B cell (primary cell): Measurements from ENCODE around the gene TCEAL3. TPM values are rescaled to one million over a fixed set of nuclear protein-coding genes. Genes with fewer than 3 reads are reported as not detected.

Source experiments
- ATAC-seq: fragments of 200-7000 bp; cut with Tn5 transposase; one replicate; pipeline ENCODE4 v1.10.0; 2021; ENCODE audit warnings: low read depth, mild to moderate bottlenecking, moderate number of reproducible peaks, moderate library complexity
- CTCF ChIA-PET: fragments of 350-600 bp; sonication (Branson Sonifier 250); formaldehyde crosslinking; loops from one replicate; lab custom pipeline; 2021; ENCODE audit warnings: antibody characterized with exemption, inconsistent platforms; lab: Charles Lee
- POLR2A ChIA-PET: fragments of 350-600 bp; sonication (Branson Sonifier 250); formaldehyde crosslinking; loops from one replicate; lab custom pipeline; 2021; ENCODE audit warnings: antibody characterized with exemption; lab: Charles Lee
- DNase-seq: peaks from one replicate; pipeline ENCODE4 v3.0.0; 2013
- H2AFZ ChIP-seq: 2 replicates; pipeline ENCODE4 v1.6.1; 2012; ENCODE audit warnings: mild to moderate bottlenecking, low read depth, low read length; ENCODE audit not compliant: insufficient read depth, poor library complexity, severe bottlenecking
- H3K27ac ChIP-seq, 2 donors: 1 replicate in 1 of 2; 2 replicates in 1 of 2; pipeline ENCODE4 v1.5.1; 2012 to 2013; ENCODE audit warnings: low read length in 2 of 2, mild to moderate bottlenecking in 2 of 2, moderate library complexity in 1 of 2
- H3K27me3 ChIP-seq, 4 experiments: fragments of 200-600 bp in 1 of 4; sonication (generic) in 1 of 4; replicated peaks in 1 of 4; 1 replicate in 2 of 4; 2 replicates in 2 of 4; pipeline versions ENCODE4 v1.6.1 to v1.7.0; 2013 to 2016; ENCODE audit warnings: low read length in 3 of 4, mild to moderate bottlenecking in 2 of 4, mixed read lengths in 1 of 4, moderate library complexity in 1 of 4; ENCODE audit not compliant: insufficient read depth in 4 of 4, control insufficient read depth in 3 of 4; ENCODE audit errors: control extremely low read depth in 1 of 4
- H3K36me3 ChIP-seq, 2 experiments: replicated peaks in 1 of 2; 1 replicate in 1 of 2; 2 replicates in 1 of 2; pipeline versions ENCODE4 v1.6.1 to v1.7.1; 2013; ENCODE audit warnings: low read length in 1 of 2; ENCODE audit not compliant: insufficient read depth in 2 of 2, control insufficient read depth in 1 of 2; ENCODE audit errors: control extremely low read depth in 1 of 2, extremely low read depth in 1 of 2
- H3K4me1 ChIP-seq, 2 donors: fragments of 200-600 bp in 1 of 2; sonication (generic) in 1 of 2; 1 replicate in 1 of 2; 2 replicates in 1 of 2; pipeline versions ENCODE4 v1.5.1 to v1.6.1; 2013 to 2017; ENCODE audit warnings: low read length in 2 of 2; ENCODE audit not compliant: control insufficient read depth in 2 of 2, insufficient read depth in 2 of 2
- H3K4me2 ChIP-seq: replicated peaks from 2 replicates; pipeline ENCODE3; 2012; ENCODE audit warnings: mild to moderate bottlenecking, low read depth, low read length; ENCODE audit not compliant: poor library complexity, severe bottlenecking
- H3K4me3 ChIP-seq, 5 experiments: fragments of 200-600 bp in 1 of 5; sonication (generic) in 1 of 5; 1 replicate in 3 of 5; 2 replicates in 2 of 5; pipeline versions ENCODE4 v1.5.1 to v1.7.0; 2011 to 2016; ENCODE audit warnings: low read length in 4 of 5, mild to moderate bottlenecking in 4 of 5, low read depth in 2 of 5, control low read depth in 1 of 5, moderate library complexity in 1 of 5; ENCODE audit not compliant: insufficient read depth in 1 of 5; ENCODE audit errors: control extremely low read depth in 1 of 5, extremely low read depth in 1 of 5
- H3K79me2 ChIP-seq: fragments of 200-600 bp; sonication (generic); one replicate; pipeline ENCODE4 v1.6.0; 2016; ENCODE audit warnings: low read length; ENCODE audit not compliant: control insufficient read depth, insufficient read depth
- H3K9ac ChIP-seq: fragments of 200-600 bp; sonication (generic); 2 replicates; pipeline ENCODE4 v1.6.1; 2017; ENCODE audit warnings: mild to moderate bottlenecking, low read length, moderate library complexity
- H3K9me3 ChIP-seq, 3 donors: one replicate each; pipeline versions ENCODE4 v1.6.1 to v1.7.1; 2013; ENCODE audit warnings: low read length in 2 of 3; ENCODE audit not compliant: control insufficient read depth in 2 of 3, insufficient read depth in 1 of 3; ENCODE audit errors: control extremely low read depth in 1 of 3
- H4K20me1 ChIP-seq: 2 replicates; pipeline ENCODE4 v1.6.0; 2012; ENCODE audit warnings: mild to moderate bottlenecking, low read length; ENCODE audit not compliant: insufficient read depth, control insufficient read depth, poor library complexity, severe bottlenecking
- H3K27ac Mint-ChIP-seq: one replicate; pipeline ENCODE4 v1.8.0; 2021; ENCODE audit warnings: mixed read lengths
- H3K27me3 Mint-ChIP-seq: one replicate; pipeline ENCODE4 v1.8.0; 2021; ENCODE audit warnings: mixed read lengths
- H3K4me1 Mint-ChIP-seq: one replicate; pipeline ENCODE4 v1.8.0; 2021; ENCODE audit warnings: mixed read lengths
- H3K4me3 Mint-ChIP-seq: one replicate; pipeline ENCODE4 v1.8.0; 2021; ENCODE audit warnings: mixed read lengths
- H3K9me3 Mint-ChIP-seq: one replicate; pipeline ENCODE4 v1.8.0; 2022; ENCODE audit warnings: mixed read lengths; ENCODE audit not compliant: insufficient read depth
- EZH2 ChIP-seq: IDR thresholded peaks from 2 replicates; pipeline ENCODE4 v1.6.1; 2012; ENCODE audit warnings: borderline replicate concordance, low read depth, mild to moderate bottlenecking, moderate library complexity, low read length; ENCODE audit not compliant: insufficient read depth, poor library complexity, severe bottlenecking
- WGBS: methylation state at CpG from one replicate; pipeline ENCODE4 v1.1.5; 2013; ENCODE audit warnings: missing lambda C conversion rate; ENCODE audit not compliant: insufficient coverage; 5-methylcytosine and 5-hydroxymethylcytosine counted together
- intact Hi-C: fragments of 100-400 bp; cut with micrococcal nuclease; formaldehyde crosslinking; loops from one replicate; pipeline ENCODE4 v1.10.0; 2022
- polyA plus RNA-seq: library from polyadenylated mRNA; depleted of rRNA; stranded (reverse); fragments of >200 nt; gene quantifications from 2 replicates; pipeline ENCODE4 v1.2.3, GENCODE V29; 2012
- total RNA-seq, 2 donors: library from RNA; stranded (reverse); fragments of 120-200 nt in 1 of 2; gene quantifications; 1 replicate in 1 of 2; 2 replicates in 1 of 2; pipeline versions ENCODE4 v1.2.3 to v1.2.4, GENCODE V29; 2013 to 2022
- TF ChIP-seq, protein P1 (sequence below): fragments of 200-600 bp; IDR thresholded peaks from one replicate; pipeline ENCODE4 v1.8.0; 2022; ENCODE audit warnings: antibody characterized with exemption, mild to moderate bottlenecking

Gene TCEAL3
- total and polyA plus RNA-seq, 2 donors (not counting 1 experiment from before 2014, with no cell fraction given) = 1.3 to 6.7 TPM

DNA sequence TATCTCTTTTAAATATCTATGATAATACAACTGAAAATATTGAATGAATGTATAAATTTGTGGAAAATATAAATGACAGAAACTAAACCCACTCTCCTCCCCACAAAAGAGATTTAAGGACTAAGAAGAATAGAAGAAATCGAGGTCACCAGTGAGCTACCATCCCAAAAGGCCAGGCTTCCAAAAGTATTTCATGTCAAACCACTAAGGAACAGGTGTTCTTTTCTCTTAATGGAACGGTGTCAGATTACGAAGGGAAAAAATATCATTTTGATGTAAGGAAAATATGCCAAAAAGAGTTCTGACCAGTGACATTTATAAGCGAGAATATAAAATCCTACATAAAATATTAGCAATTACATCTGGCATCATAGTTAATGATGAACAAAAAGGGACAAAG lies 36.0 kb upstream of the TCEAL3 start:
- Histone ChIP-seq H3K79me2 (no peaks in the 10 kb centered on the region), H3K9ac (no peak overlapping the region), H4K20me1 (no peaks in the 10 kb centered on the region), H3K27ac (no peak overlapping the region), H3K27me3 (no peaks in the 10 kb centered on the region), H3K9me3 (no peaks in the 10 kb centered on the region), H3K4me1 (no peaks in the 10 kb centered on the region), H2AFZ (no peak overlapping the region), H3K4me2 (no peak overlapping the region), H3K4me3 (no peak overlapping the region), H3K36me3 (no peaks in the 10 kb centered on the region)
- WGBS = no CpG with 5 or more reads among the region's 4 CpGs
- Mint-ChIP-seq H3K27ac (no peak overlapping the region), H3K9me3 (no peaks in the 10 kb centered on the region), H3K27me3 (no peaks in the 10 kb centered on the region), H3K4me3 (no peak overlapping the region), H3K4me1 (no peaks in the 10 kb centered on the region)
- TF ChIP-seq, protein P1, sequence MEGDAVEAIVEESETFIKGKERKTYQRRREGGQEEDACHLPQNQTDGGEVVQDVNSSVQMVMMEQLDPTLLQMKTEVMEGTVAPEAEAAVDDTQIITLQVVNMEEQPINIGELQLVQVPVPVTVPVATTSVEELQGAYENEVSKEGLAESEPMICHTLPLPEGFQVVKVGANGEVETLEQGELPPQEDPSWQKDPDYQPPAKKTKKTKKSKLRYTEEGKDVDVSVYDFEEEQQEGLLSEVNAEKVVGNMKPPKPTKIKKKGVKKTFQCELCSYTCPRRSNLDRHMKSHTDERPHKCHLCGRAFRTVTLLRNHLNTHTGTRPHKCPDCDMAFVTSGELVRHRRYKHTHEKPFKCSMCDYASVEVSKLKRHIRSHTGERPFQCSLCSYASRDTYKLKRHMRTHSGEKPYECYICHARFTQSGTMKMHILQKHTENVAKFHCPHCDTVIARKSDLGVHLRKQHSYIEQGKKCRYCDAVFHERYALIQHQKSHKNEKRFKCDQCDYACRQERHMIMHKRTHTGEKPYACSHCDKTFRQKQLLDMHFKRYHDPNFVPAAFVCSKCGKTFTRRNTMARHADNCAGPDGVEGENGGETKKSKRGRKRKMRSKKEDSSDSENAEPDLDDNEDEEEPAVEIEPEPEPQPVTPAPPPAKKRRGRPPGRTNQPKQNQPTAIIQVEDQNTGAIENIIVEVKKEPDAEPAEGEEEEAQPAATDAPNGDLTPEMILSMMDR = no peak
- no peak for TF ChIP-seq EZH2
- intact Hi-C loops = no loop called here
- ChIA-PET CTCF (no interaction called here), POLR2A (no interaction called here)
- no peak for ATAC-seq
- DNase-seq = no peak

DNA sequence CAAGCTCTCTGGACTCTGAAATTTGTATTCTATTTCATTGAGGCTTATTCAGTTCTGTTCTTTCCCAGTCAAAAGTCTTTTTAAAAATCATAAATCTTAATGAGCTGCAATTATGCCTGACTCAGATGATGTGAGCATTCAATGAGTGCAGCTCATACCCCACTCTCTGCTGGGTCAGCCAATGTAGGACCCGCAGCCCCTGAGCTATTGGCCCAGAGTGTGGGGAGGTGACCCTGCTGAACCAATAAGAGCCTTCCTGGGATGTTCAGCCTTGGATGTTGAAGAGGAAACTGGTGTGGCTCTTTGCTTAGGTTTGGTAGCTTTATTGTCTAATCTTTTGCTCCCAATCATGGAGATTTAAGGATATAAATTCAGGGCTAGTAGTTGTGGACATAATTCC lies 34.6 kb upstream of the TCEAL3 start:
- 100% methylated on average over 1 of the region's 1 CpG for WGBS
- Mint-ChIP-seq H3K4me1 (no peaks in the 10 kb centered on the region), H3K27me3 (no peaks in the 10 kb centered on the region)

More for the DNA sequence above, 34.6 kb upstream of the TCEAL3 start:
- Histone ChIP-seq H3K4me2 (no peak overlapping the region), H3K9ac (no peak overlapping the region), H3K27ac (no peak overlapping the region), H3K9me3 (no peaks in the 10 kb centered on the region), H2AFZ (no peak overlapping the region), H3K79me2 (no peaks in the 10 kb centered on the region), H4K20me1 (no peaks in the 10 kb centered on the region), H3K4me1 (no peaks in the 10 kb centered on the region), H3K4me3 (no peak overlapping the region), H3K36me3 (no peaks in the 10 kb centered on the region), H3K27me3 (no peaks in the 10 kb centered on the region)
- ATAC-seq (no peak), DNase-seq (no peak)
- CTCF ChIA-PET = no interaction called here
- POLR2A ChIA-PET = no interaction called here
- H3K27ac Mint-ChIP-seq = no peak overlapping the region
- intact Hi-C loops = no loop called here
- TF ChIP-seq, protein P1 = no peak
- no peak for TF ChIP-seq EZH2
- H3K4me3 Mint-ChIP-seq = no peak overlapping the region
- H3K9me3 Mint-ChIP-seq = no peaks in the 10 kb centered on the region
